H1 (cell line): ENCODE measurements around the gene STXBP6.

Source experiments
- CBX5 ChIP-seq: fragments of 300-800, 300-1000 bp; sonication (generic); IDR thresholded peaks from 2 replicates; pipeline ENCODE4 v1.7.1; 2016; ENCODE audit warnings: antibody characterized with exemption, low read length, low read depth
- CEBPB ChIP-seq: IDR thresholded peaks from 2 replicates; pipeline ENCODE4 v1.6.1; 2012; ENCODE audit warnings: low read depth, low read length
- CREB1 ChIP-seq: IDR thresholded peaks from 2 replicates; pipeline ENCODE4 v1.6.1; 2012; ENCODE audit warnings: inconsistent platforms
- EZH2 ChIP-seq: fragments of 200-600 bp; sonication (generic); IDR thresholded peaks from 2 replicates; pipeline ENCODE4 v1.7.1; 2012; ENCODE audit warnings: low read depth, mild to moderate bottlenecking, moderate library complexity, low read length, inconsistent platforms; ENCODE audit not compliant: severe bottlenecking
- KDM5A ChIP-seq: fragments of 200-600 bp; IDR thresholded peaks from 2 replicates; pipeline ENCODE4 v1.7.1; 2012; ENCODE audit warnings: mild to moderate bottlenecking, low read length, inconsistent platforms, mixed read lengths
- NRF1 ChIP-seq: IDR thresholded peaks from 2 replicates; pipeline ENCODE4 v1.6.1; 2011; ENCODE audit warnings: mild to moderate bottlenecking, low read depth, low read length, improper control_type of control experiment
- POLR2AphosphoS5 ChIP-seq: IDR thresholded peaks from 2 replicates; pipeline ENCODE4 v1.6.1; 2011; ENCODE audit warnings: low read depth, low read length
- SIN3A ChIP-seq, 2 experiments: IDR thresholded peaks in 1 of 2; conservative IDR thresholded peaks in 1 of 2; 2 replicates each; pipeline ENCODE4 v1.6.1; 2011 to 2012; ENCODE audit warnings: low read length in 2 of 2, improper control_type of control experiment in 1 of 2, low read depth in 1 of 2, mild to moderate bottlenecking in 1 of 2
- SIRT6 ChIP-seq: IDR thresholded peaks from one replicate; pipeline ENCODE4 v1.7.1; 2012; ENCODE audit warnings: low read length, inconsistent platforms
- SP1 ChIP-seq: IDR thresholded peaks from 2 replicates; pipeline ENCODE4 v1.6.1; 2011; ENCODE audit warnings: low read depth, low read length
- TBP ChIP-seq: IDR thresholded peaks from 2 replicates; pipeline ENCODE4 v1.6.1; 2011; ENCODE audit warnings: low read depth, low read length, improper control_type of control experiment
- ZNF274 ChIP-seq: IDR thresholded peaks from 2 replicates; pipeline ENCODE4 v1.7.0; 2012; ENCODE audit warnings: low read length, borderline replicate concordance; ENCODE audit errors: extremely low read depth
- TF ChIP-seq, protein P1 (sequence below), 3 experiments: IDR thresholded peaks; 1 replicate in 2 of 3; 2 replicates in 1 of 3; pipeline versions ENCODE4 v1.5.1 to v1.6.1; 2011; ENCODE audit warnings: low read length in 3 of 3, mild to moderate bottlenecking in 3 of 3, inconsistent platforms in 2 of 3, low read depth in 1 of 3, moderate library complexity in 1 of 3; ENCODE audit not compliant: insufficient read depth in 1 of 3; ENCODE audit errors: control extremely low read depth in 1 of 3

DNA sequence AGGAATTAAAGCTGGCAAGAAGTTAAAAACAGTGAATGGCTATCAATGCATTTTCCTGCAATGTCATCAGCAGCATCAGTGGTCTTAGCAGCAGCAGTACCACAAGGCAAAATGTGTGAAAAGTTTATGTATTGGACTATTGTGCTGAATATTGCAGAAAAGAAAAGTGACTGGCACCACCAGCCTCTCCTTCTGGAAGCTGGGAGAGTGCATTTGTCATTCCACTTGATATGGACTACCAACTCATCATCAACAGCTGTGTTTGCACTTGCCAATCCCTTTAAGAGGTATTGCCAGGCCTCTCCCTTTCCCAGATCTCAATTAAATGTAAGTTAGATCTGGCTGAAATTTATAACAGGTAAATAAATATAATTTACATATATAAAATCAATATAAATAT is 265.0 kb downstream of the STXBP6 start:
- TF ChIP-seq SIN3A (conservative IDR thresholded peaks at IDR 0.05 in 1 of 2, IDR thresholded peaks at IDR 0.05 in 1 of 2; ENCODE audit: low read depth in 1 of 2, low read length in 2 of 2): no peak
- no peak for TF ChIP-seq KDM5A
- TF ChIP-seq, protein P1, sequence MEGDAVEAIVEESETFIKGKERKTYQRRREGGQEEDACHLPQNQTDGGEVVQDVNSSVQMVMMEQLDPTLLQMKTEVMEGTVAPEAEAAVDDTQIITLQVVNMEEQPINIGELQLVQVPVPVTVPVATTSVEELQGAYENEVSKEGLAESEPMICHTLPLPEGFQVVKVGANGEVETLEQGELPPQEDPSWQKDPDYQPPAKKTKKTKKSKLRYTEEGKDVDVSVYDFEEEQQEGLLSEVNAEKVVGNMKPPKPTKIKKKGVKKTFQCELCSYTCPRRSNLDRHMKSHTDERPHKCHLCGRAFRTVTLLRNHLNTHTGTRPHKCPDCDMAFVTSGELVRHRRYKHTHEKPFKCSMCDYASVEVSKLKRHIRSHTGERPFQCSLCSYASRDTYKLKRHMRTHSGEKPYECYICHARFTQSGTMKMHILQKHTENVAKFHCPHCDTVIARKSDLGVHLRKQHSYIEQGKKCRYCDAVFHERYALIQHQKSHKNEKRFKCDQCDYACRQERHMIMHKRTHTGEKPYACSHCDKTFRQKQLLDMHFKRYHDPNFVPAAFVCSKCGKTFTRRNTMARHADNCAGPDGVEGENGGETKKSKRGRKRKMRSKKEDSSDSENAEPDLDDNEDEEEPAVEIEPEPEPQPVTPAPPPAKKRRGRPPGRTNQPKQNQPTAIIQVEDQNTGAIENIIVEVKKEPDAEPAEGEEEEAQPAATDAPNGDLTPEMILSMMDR (IDR thresholded peaks at IDR 0.05; ENCODE audit: control extremely low read depth in 1 of 3, insufficient read depth in 1 of 3, low read depth in 1 of 3, low read length in 3 of 3): no peak
- TF ChIP-seq EZH2: no peak
- no peak for TF ChIP-seq ZNF274
- TF ChIP-seq CBX5: no peak
- TF ChIP-seq TBP: no peak
- no peak for TF ChIP-seq POLR2AphosphoS5
- no peak for TF ChIP-seq SP1
- TF ChIP-seq NRF1: no peak
- TF ChIP-seq SIRT6: no peak
- TF ChIP-seq CEBPB: no peak
- no peak for TF ChIP-seq CREB1
